ENCODE data around the gene CCDC177.

CCDC177 gene

GRCh38 chr14:69560826-69561225 lies 13.8 kb downstream of the CCDC177 start:
- DNase-seq = no peak

DNA sequence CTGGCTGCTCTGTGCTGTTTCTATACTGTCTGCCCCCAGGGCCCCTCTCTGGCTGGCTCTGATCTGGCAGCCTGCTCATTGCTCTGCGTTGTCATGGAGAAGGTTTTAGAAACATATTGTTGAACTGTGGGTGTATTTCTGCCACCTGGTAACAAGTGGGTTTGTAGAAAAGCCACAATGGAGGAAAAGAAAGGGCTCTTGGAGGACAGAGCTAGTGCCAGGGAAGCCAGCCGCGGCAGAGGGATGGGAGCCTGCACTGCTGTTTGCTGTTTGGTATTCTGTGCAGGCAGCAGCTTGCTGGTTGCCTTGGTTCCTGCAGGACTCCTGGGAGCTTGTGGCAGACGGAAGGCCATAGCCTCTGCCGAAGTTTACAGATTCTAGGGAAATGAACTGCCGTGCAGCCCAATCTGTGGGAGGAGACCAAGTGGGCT lies 15.1 kb downstream of the CCDC177 start:
- no peak for DNase-seq

GRCh38 chr14:69558774-69559173 lies 15.9 kb downstream of the CCDC177 start:
- DNase-seq = no peak

- no peak for DNase-seq
Observed at GRCh38 chr14:69554500-69554899, 20.2 kb downstream of the CCDC177 start.

- DNase-seq = no peak
Observed at GRCh38 chr14:69553252-69553651, 21.4 kb downstream of the CCDC177 start.

DNA sequence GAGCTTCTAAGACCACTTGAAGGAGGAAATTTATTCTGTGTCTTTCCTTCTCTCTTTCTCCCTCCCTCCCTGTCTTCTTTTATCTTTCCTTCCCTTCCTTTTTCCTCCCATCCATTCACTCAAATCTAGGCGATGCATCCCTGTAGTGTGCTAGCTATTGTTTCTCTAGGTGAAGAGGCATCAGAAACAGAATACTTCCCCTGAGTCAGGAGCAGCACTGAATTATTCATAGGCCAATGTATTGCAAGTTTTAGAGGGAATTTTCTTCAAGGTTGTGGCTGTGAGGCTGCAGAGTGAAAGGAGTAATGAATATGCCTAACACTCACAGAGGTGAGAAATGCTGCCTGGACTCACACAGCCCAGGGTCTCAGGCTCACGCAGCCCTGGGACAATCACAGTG lies 23.2 kb downstream of the CCDC177 start:
- no peak for DNase-seq

GRCh38 chr14:69548566-69548965 lies 26.1 kb downstream of the CCDC177 start:
- DNase-seq = no peak

DNA sequence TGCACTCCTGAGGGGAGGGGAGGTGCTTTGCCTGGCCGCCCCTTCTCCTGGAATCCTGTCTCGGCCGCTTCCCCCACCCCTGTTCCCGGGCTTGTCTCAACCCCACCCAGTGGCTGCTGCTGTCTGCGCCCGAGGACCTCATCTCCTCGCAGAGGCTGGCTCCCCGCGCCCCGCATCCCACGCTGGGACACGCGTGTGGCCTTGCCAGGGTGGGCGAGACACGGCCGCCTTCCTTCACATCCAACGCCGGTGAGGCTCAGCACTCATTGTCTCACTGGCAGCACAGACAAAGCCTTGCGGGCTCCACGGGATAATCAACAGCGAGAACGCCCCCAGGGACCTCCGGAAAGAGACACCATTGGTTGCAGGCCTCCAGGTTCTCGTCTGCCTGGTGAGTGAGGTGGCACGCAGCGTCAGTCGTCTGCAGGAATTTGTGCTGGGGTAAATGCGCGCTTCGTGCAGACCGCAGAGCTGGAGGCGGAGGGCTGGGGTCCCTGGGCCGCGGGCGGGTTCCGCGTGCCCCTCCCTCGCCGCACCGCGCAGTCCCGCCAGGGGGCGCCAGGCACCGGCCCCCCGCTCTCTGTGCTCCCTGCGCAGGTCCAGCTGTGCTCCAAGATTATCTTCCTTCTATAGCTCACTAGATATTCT lies 26.8 kb downstream of the CCDC177 start:
- DNase-seq = peak; percentile 12

DNA sequence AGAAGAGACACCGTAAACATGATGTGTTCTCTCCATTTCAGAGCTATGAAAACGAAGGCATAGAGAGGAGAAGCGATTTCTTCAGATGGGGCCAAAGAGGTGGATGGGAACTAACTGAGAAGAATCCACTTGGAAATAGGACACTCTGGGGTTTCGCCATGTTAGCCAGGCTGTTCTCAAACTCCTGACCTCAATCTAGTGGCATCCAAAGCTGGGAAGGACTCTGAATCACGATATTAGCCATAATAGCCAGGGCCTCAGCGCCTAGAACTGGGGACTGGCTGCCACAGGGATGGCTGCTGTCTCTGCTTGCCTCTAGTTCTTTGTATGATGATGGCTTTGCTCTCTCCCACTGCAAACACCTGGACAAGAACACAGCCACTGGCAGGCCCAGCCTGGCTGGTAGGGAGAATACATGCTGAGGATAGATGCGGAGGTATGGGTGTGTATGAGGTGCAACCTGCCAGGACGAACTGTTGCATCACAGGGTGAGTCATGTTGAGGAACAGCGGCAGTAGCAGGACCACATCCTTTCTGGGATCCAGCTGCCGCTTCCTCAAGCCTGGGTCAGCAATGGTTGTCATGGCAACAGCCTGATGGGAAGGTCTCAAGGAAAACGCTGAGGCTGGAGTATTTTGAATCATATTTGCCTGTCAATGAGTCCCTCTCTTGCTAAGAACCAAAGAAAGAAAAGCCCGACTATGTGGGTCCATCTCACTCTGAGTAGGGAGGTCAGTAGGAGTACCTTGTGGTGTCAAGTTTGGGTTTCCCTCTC lies 31.1 kb downstream of the CCDC177 start:
- DNase-seq = peak; percentile 30

GRCh38 chr14:69542311-69542710 lies 32.4 kb downstream of the CCDC177 start:
- DNase-seq = no peak

GRCh38 chr14:69540654-69541335 lies 33.9 kb downstream of the CCDC177 start:
- no peak for DNase-seq

- DNase-seq = no peak
Observed at GRCh38 chr14:69539631-69540410, 34.9 kb downstream of the CCDC177 start.

DNA sequence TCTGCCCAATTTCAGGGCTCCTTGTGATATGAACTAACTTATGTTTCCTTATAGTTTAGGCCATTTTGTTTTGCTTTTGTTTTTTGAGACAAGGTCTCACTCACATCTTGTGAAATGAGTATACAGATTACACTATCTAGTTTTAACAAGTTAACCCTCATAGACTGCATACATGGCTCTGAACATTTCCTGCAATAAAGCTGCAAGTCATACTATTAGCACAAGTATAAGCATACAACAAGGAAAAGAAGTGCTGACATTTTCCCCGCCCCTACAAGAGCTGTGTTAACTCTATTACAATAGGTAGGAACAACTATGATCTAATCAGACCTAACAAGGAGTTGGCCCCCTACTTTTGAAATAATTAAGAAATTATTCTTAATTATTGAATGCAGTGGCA lies 35.9 kb downstream of the CCDC177 start:
- no peak for DNase-seq

- DNase-seq = no peak
Observed at GRCh38 chr14:69537900-69538299, 36.8 kb downstream of the CCDC177 start.

DNA sequence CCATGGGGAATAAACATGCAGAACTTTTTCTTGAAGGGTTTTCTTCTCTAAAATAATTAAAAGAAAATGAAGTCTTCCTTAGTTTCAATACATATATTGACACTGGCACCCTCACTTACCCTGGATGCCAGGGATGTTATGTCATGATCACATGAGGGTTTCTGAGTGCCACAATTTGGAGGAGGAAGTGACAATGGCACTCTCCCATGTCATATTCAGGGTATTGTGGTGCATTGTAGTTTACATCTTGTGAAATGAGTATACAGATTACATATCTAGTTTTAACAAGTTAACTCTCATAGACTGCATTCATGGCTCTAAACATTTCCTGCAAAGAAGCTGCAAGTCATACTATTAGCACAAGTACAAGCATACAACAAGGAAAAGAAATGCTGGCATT lies 37.7 kb downstream of the CCDC177 start:
- DNase-seq = no peak

DNA sequence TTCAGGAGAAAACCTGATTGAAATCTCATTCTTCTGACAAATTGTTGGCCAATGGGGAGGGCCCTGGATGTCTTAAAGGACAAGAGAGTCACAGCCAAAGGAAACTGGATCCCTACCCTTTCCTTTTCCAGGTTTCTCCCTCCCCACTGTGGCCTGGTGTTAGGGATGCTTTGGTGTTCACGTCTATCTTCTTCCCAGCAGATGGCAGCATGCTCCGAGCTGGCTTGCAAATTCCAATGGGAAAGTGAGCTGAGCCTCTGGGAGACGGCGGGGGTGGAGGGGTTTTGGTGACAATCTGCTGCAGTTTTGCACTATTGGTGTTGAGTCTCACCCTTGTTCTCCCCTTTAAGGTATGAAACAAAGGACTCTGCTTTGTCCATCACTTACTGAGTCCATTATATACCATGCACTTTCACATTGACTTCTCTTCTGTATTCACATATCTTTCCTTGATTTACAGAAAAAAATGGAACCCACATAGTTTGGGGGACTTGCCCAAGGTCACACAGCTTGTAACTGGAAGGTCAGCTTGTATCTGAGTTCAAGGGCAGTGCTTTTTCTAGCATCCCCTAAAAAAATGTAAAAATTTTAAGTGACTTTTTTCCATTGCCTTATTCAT lies 39.3 kb downstream of the CCDC177 start:
- DNase-seq = no peak

DNA sequence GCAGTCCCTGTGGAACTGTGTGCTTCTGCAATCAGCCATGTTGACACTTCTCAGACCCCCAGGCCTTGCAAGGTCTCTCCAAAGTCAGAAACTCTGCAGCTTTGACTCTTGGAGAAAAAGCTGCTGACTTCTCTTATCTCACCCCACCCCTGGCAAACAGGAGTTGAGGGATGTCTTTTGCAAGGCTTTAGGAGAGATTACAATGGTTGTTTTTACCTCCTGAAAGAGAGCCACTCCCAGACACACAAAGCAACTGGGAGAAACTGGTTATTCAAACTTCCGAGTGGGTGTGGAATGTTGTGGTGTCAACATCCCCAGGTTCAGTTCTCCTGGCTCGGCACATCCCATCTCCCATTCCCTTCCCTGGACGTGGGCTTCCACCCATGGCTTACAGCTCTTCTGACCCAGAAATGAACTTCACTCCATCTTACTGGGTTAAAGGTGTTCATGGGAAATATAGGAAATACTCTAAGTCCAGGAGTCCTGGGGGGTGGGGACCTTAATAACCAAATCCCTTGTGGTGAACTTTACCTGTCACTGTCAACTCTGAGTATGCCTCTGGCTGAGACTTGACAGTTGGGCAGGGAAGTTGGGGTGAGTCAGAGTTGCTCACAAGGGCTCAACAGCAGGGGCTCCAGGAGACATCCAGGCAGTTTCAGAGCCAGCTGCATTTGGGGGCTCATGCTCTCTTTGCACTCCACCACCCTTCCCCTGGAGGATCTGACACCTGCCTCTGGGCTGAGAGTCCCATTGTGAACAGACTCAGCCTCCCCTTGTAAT lies 41.9 kb downstream of the CCDC177 start:
- no peak for DNase-seq

- no peak for DNase-seq
Observed at GRCh38 chr14:69531135-69531534, 43.5 kb downstream of the CCDC177 start.

DNA sequence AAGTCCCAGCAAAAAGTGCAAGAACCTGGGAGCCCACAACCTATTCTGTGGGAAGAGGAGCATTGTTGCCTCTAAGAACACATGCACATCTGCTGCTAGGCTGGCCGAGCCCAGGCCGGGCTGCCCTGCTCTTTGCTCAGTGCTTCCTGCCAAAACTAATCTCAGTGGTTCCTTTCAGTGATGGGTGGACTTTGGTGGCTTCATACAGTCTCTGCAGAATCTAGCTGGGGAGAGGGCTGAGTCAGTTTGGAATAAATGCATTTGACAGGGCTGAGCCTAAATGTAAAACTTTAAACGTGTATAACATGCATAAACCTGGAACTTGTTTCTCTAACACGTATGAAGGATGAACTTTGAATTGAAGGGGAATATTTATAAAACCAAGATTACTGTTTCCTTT lies 44.6 kb downstream of the CCDC177 start:
- DNase-seq = no peak

- no peak for DNase-seq
Observed at GRCh38 chr14:69529563-69529962, 45.1 kb downstream of the CCDC177 start.

GRCh38 chr14:69528930-69529329 lies 45.7 kb downstream of the CCDC177 start:
- DNase-seq = no peak

- no peak for DNase-seq
Observed at GRCh38 chr14:69528143-69528542, 46.5 kb downstream of the CCDC177 start.
